HEK293T (cell line): ENCODE results near the gene KCNJ4.

Source experiments
- BHLHE40 ChIP-seq: fragments of 450-650 bp; IDR thresholded peaks from 2 replicates; pipeline ENCODE4 v1.6.1; 2016; ENCODE audit warnings: mild to moderate bottlenecking, moderate library complexity, borderline replicate concordance
- FOXM1 ChIP-seq: fragments of 450-650 bp; IDR thresholded peaks from 2 replicates; pipeline ENCODE4 v1.6.1; 2017; ENCODE audit warnings: mild to moderate bottlenecking, borderline replicate concordance
- HDGF ChIP-seq: fragments of 450-650 bp; IDR thresholded peaks from 2 replicates; pipeline ENCODE4 v1.6.1; 2017; ENCODE audit warnings: antibody characterized with exemption, borderline replicate concordance
- PKNOX1 ChIP-seq: fragments of 450-650 bp; IDR thresholded peaks from 2 replicates; pipeline ENCODE4 v1.6.1; 2016
- SP1 ChIP-seq: fragments of 450-650 bp; IDR thresholded peaks from 2 replicates; pipeline ENCODE4 v1.6.1; 2017

GRCh38 chr22:38417252-38418060 lies 37.5 kb downstream of the KCNJ4 start:
- no peak for TF ChIP-seq BHLHE40
- TF ChIP-seq PKNOX1, result no peak
- TF ChIP-seq HDGF, result no peak
- TF ChIP-seq FOXM1, result no peak
- TF ChIP-seq SP1, result no peak
